ENCODE results near the gene VPS37D.

The VPS37D gene

GRCh38 chr7:73704640-73705550, 37.3 kb downstream of the VPS37D start:
- ChIA-PET CTCF (interaction anchor here (0.6 to 2.3 kb wide), 10 partner anchors 7 to 1757 kb away, joined by 3 to 8 read pairs (median 3); no protein-coding TSS in a partner anchor), POLR2A (interaction anchor here (0.6 kb wide), 1 partner anchor 51 kb away, joined by 3 read pairs; no protein-coding TSS in a partner anchor)
- peaks cover 0 to 90% (median 40%) of the 10 kb centered on the region in 5 experiments for H3K27me3 ChIP-seq (replicated peaks in 2 of 5; ENCODE audit: control insufficient read depth in 4 of 5, insufficient read depth in 5 of 5, low read length in 4 of 5)
- H3K4me1 ChIP-seq (ENCODE audit: control extremely low read depth in 1 of 4, control insufficient read depth in 4 of 4, insufficient read depth in 4 of 4, low read length in 3 of 4) = peaks cover 0 to 19% (median 6%) of the 10 kb centered on the region in 4 experiments
- H3K4me3 ChIP-seq (ENCODE audit: control insufficient read depth in 1 of 7, extremely low read depth in 1 of 7, insufficient read depth in 4 of 7, low read depth in 2 of 7, low read length in 6 of 7) = no peak overlapping the region
- H3K36me3 ChIP-seq (ENCODE audit: control insufficient read depth in 4 of 4, insufficient read depth in 4 of 4, low read length in 3 of 4) = no peaks in the 10 kb centered on the region
- H3K27ac ChIP-seq (ENCODE audit: insufficient read depth in 1 of 2, low read depth in 1 of 2, low read length in 2 of 2, poor library complexity in 1 of 2, severe bottlenecking in 2 of 2) = no peak overlapping the region
- no peak for DNase-seq
- no peaks in the 10 kb centered on the region for H3K9me3 ChIP-seq (ENCODE audit: control extremely low read depth in 1 of 5, control insufficient read depth in 4 of 5, insufficient read depth in 2 of 5, low read depth in 1 of 5, low read length in 4 of 5)
- 76% methylated on average over 20 of the region's 23 CpGs for WGBS (ENCODE audit: insufficient coverage)

- Histone ChIP-seq H3K27me3 (replicated peaks in 2 of 5; ENCODE audit: control insufficient read depth in 4 of 5, insufficient read depth in 5 of 5, low read length in 4 of 5) (peaks cover 0 to 91% (median 40%) of the 10 kb centered on the region in 5 experiments), H3K4me3 (ENCODE audit: control insufficient read depth in 1 of 7, extremely low read depth in 1 of 7, insufficient read depth in 4 of 7, low read depth in 2 of 7, low read length in 6 of 7) (no peak overlapping the region), H3K27ac (ENCODE audit: insufficient read depth in 1 of 2, low read depth in 1 of 2, low read length in 2 of 2, poor library complexity in 1 of 2, severe bottlenecking in 2 of 2) (no peak overlapping the region), H3K36me3 (ENCODE audit: control insufficient read depth in 4 of 4, insufficient read depth in 4 of 4, low read length in 3 of 4) (no peaks in the 10 kb centered on the region), H3K4me1 (ENCODE audit: control extremely low read depth in 1 of 4, control insufficient read depth in 4 of 4, insufficient read depth in 4 of 4, low read length in 3 of 4) (peaks cover 0 to 19% (median 6%) of the 10 kb centered on the region in 4 experiments), H3K9me3 (ENCODE audit: control extremely low read depth in 1 of 5, control insufficient read depth in 4 of 5, insufficient read depth in 2 of 5, low read depth in 1 of 5, low read length in 4 of 5) (no peaks in the 10 kb centered on the region)
- ChIA-PET CTCF (interaction anchor here (1.0 to 2.3 kb wide), 5 partner anchors 8 to 382 kb away, joined by 3 to 9 read pairs (median 6); no protein-coding TSS in a partner anchor), POLR2A (interaction anchor here (0.8 kb wide), 1 partner anchor 8 kb away, joined by 3 read pairs; no protein-coding TSS in a partner anchor)
- no peak for DNase-seq
- WGBS (ENCODE audit: insufficient coverage) = 91% methylated on average over 8 of the region's 10 CpGs
Measured at GRCh38 chr7:73705551-73705920, 37.9 kb downstream of the VPS37D start.

GRCh38 chr7:73706126-73707044, 38.8 kb downstream of the VPS37D start:
- DNase-seq = peak; percentile 40 to 85 (median 83)
- ChIA-PET CTCF (interaction anchor here (0.6 to 2.3 kb wide), 8 partner anchors 9 to 382 kb away, joined by 3 to 9 read pairs (median 4); no protein-coding TSS in a partner anchor), POLR2A (interaction anchor here (0.6 to 0.8 kb wide), 4 partner anchors 7 to 62 kb away, joined by 3 read pairs; no protein-coding TSS in a partner anchor)
- H3K9me3 ChIP-seq (ENCODE audit: control extremely low read depth in 1 of 5, control insufficient read depth in 4 of 5, insufficient read depth in 2 of 5, low read depth in 1 of 5, low read length in 4 of 5) = no peaks in the 10 kb centered on the region
- no peaks in the 10 kb centered on the region for H3K36me3 ChIP-seq (ENCODE audit: control insufficient read depth in 4 of 4, insufficient read depth in 4 of 4, low read length in 3 of 4)
- WGBS (ENCODE audit: insufficient coverage) = 63% methylated on average over 18 of the region's 25 CpGs
- peaks cover 0 to 19% (median 6%) of the 10 kb centered on the region in 4 experiments for H3K4me1 ChIP-seq (ENCODE audit: control extremely low read depth in 1 of 4, control insufficient read depth in 4 of 4, insufficient read depth in 4 of 4, low read length in 3 of 4)
- no peak overlapping the region for H3K4me3 ChIP-seq (ENCODE audit: control insufficient read depth in 1 of 7, extremely low read depth in 1 of 7, insufficient read depth in 4 of 7, low read depth in 2 of 7, low read length in 6 of 7)
- H3K27me3 ChIP-seq (replicated peaks in 2 of 5; ENCODE audit: control insufficient read depth in 4 of 5, insufficient read depth in 5 of 5, low read length in 4 of 5) = peaks cover 0 to 91% (median 40%) of the 10 kb centered on the region in 5 experiments
- H3K27ac ChIP-seq (ENCODE audit: insufficient read depth in 1 of 2, low read depth in 1 of 2, low read length in 2 of 2, poor library complexity in 1 of 2, severe bottlenecking in 2 of 2) = no peak overlapping the region

- no peaks in the 10 kb centered on the region for H3K9me3 ChIP-seq (ENCODE audit: control extremely low read depth in 1 of 5, control insufficient read depth in 4 of 5, insufficient read depth in 2 of 5, low read depth in 1 of 5, low read length in 4 of 5)
- CTCF ChIA-PET = interaction anchor here (0.8 to 2.3 kb wide), 4 partner anchors 10 to 30 kb away, joined by 3 to 9 read pairs (median 7); no protein-coding TSS in a partner anchor
- POLR2A ChIA-PET = interaction anchor here (0.6 to 0.8 kb wide), 4 partner anchors 11 to 62 kb away, joined by 3 read pairs; no protein-coding TSS in a partner anchor
- DNase-seq = peak in 1 of 3 donors; percentile 41
- 35% methylated on average over 10 of the region's 15 CpGs for WGBS (ENCODE audit: insufficient coverage)
- H3K27me3 ChIP-seq (replicated peaks in 2 of 5; ENCODE audit: control insufficient read depth in 4 of 5, insufficient read depth in 5 of 5, low read length in 4 of 5) = peaks cover 0 to 91% (median 38%) of the 10 kb centered on the region in 5 experiments
- no peak overlapping the region for H3K4me3 ChIP-seq (ENCODE audit: control insufficient read depth in 1 of 7, extremely low read depth in 1 of 7, insufficient read depth in 4 of 7, low read depth in 2 of 7, low read length in 6 of 7)
- H3K36me3 ChIP-seq (ENCODE audit: control insufficient read depth in 4 of 4, insufficient read depth in 4 of 4, low read length in 3 of 4) = no peaks in the 10 kb centered on the region
- H3K4me1 ChIP-seq (ENCODE audit: control extremely low read depth in 1 of 4, control insufficient read depth in 4 of 4, insufficient read depth in 4 of 4, low read length in 3 of 4) = peaks cover 0 to 19% (median 6%) of the 10 kb centered on the region in 4 experiments
- no peak overlapping the region for H3K27ac ChIP-seq (ENCODE audit: insufficient read depth in 1 of 2, low read depth in 1 of 2, low read length in 2 of 2, poor library complexity in 1 of 2, severe bottlenecking in 2 of 2)
Measured at GRCh38 chr7:73707045-73707631, 39.5 kb downstream of the VPS37D start.

GRCh38 chr7:73708961-73709549, 41.4 kb downstream of the VPS37D start:
- DNase-seq = no peak
- WGBS (ENCODE audit: insufficient coverage) = 87% methylated on average over 13 of the region's 16 CpGs
- Histone ChIP-seq H3K9me3 (ENCODE audit: control extremely low read depth in 1 of 5, control insufficient read depth in 4 of 5, insufficient read depth in 2 of 5, low read depth in 1 of 5, low read length in 4 of 5) (no peaks in the 10 kb centered on the region), H3K4me3 (ENCODE audit: control insufficient read depth in 1 of 7, extremely low read depth in 1 of 7, insufficient read depth in 4 of 7, low read depth in 2 of 7, low read length in 6 of 7) (no peak overlapping the region), H3K36me3 (ENCODE audit: control insufficient read depth in 4 of 4, insufficient read depth in 4 of 4, low read length in 3 of 4) (no peaks in the 10 kb centered on the region), H3K4me1 (ENCODE audit: control extremely low read depth in 1 of 4, control insufficient read depth in 4 of 4, insufficient read depth in 4 of 4, low read length in 3 of 4) (peaks cover 0 to 14% (median 6%) of the 10 kb centered on the region in 4 experiments), H3K27me3 (replicated peaks in 2 of 5; ENCODE audit: control insufficient read depth in 4 of 5, insufficient read depth in 5 of 5, low read length in 4 of 5) (peaks cover 0 to 93% (median 38%) of the 10 kb centered on the region in 5 experiments), H3K27ac (ENCODE audit: insufficient read depth in 1 of 2, low read depth in 1 of 2, low read length in 2 of 2, poor library complexity in 1 of 2, severe bottlenecking in 2 of 2) (no peak overlapping the region)
- CTCF ChIA-PET = interaction anchor here (0.7 to 1.4 kb wide), 2 partner anchors 9 to 44 kb away, joined by 3 to 4 read pairs; no protein-coding TSS in a partner anchor
- POLR2A ChIA-PET = no interaction called here

- Histone ChIP-seq H3K9me3 (ENCODE audit: control extremely low read depth in 1 of 5, control insufficient read depth in 4 of 5, insufficient read depth in 2 of 5, low read depth in 1 of 5, low read length in 4 of 5) (no peaks in the 10 kb centered on the region), H3K4me1 (ENCODE audit: control extremely low read depth in 1 of 4, control insufficient read depth in 4 of 4, insufficient read depth in 4 of 4, low read length in 3 of 4) (peaks cover 0 to 25% (median 22%) of the 10 kb centered on the region in 4 experiments), H3K36me3 (ENCODE audit: control insufficient read depth in 4 of 4, insufficient read depth in 4 of 4, low read length in 3 of 4) (no peaks in the 10 kb centered on the region), H3K27me3 (replicated peaks in 2 of 5; ENCODE audit: control insufficient read depth in 4 of 5, insufficient read depth in 5 of 5, low read length in 4 of 5) (peaks cover 0 to 89% (median 34%) of the 10 kb centered on the region in 5 experiments), H3K27ac (ENCODE audit: insufficient read depth in 1 of 2, low read depth in 1 of 2, low read length in 2 of 2, poor library complexity in 1 of 2, severe bottlenecking in 2 of 2) (no peak overlapping the region), H3K4me3 (ENCODE audit: control insufficient read depth in 1 of 7, extremely low read depth in 1 of 7, insufficient read depth in 4 of 7, low read depth in 2 of 7, low read length in 6 of 7) (no peak overlapping the region)
- WGBS (ENCODE audit: insufficient coverage) = 67% methylated on average over 1 of the region's 1 CpG
- no peak for DNase-seq
- POLR2A ChIA-PET = no interaction called here
- CTCF ChIA-PET = interaction anchor here (1.8 to 3.2 kb wide), 4 partner anchors 9 to 13 kb away, joined by 5 to 9 read pairs (median 6); no protein-coding TSS in a partner anchor
Measured at GRCh38 chr7:73712773-73713172, 45.1 kb downstream of the VPS37D start.

All from common myeloid progenitor, CD34-positive (primary cell).